Mesendoderm (in vitro differentiated cells): Measurements from ENCODE around the gene ZNHIT3.
A peak's percentile ranks its signal among the peaks of the same experiment; 100 is the strongest.

Experiments used
- DNase-seq: peaks from one replicate; pipeline ENCODE4 v3.0.0; 2013
- H2AK5ac ChIP-seq: 2 replicates; pipeline ENCODE4 v1.6.1; 2013; ENCODE audit warnings: low read length, inconsistent platforms
- H2BK120ac ChIP-seq: 2 replicates; pipeline ENCODE4 v1.6.1; 2013; ENCODE audit warnings: low read depth, mild to moderate bottlenecking, low read length, moderate library complexity, mixed read lengths
- H2BK15ac ChIP-seq: replicated peaks from 2 replicates; pipeline ENCODE4 v1.6.1; 2013; ENCODE audit warnings: low read depth, mild to moderate bottlenecking, moderate library complexity
- H2BK5ac ChIP-seq: 2 replicates; pipeline ENCODE4 v1.6.1; 2013; ENCODE audit warnings: low read length, inconsistent platforms
- H3K18ac ChIP-seq: 2 replicates; pipeline ENCODE4 v1.6.1; 2013; ENCODE audit warnings: mild to moderate bottlenecking, low read length, mixed read lengths
- H3K23ac ChIP-seq: one replicate; pipeline ENCODE4 v1.6.1; 2013; ENCODE audit warnings: low read length
- H3K27ac ChIP-seq: 2 replicates; pipeline ENCODE4 v1.5.1; 2013; ENCODE audit warnings: low read depth, mild to moderate bottlenecking, inconsistent platforms, low read length, moderate library complexity
- H3K27me3 ChIP-seq: 2 replicates; pipeline ENCODE4 v1.6.1; 2013; ENCODE audit warnings: low read length, control low read depth, mild to moderate bottlenecking, inconsistent platforms; ENCODE audit not compliant: insufficient read depth, poor library complexity
- H3K36me3 ChIP-seq: 2 replicates; pipeline ENCODE4 v1.6.1; 2013; ENCODE audit warnings: low read length, inconsistent platforms; ENCODE audit not compliant: control insufficient read depth, insufficient read depth
- H3K4ac ChIP-seq: one replicate; pipeline ENCODE4 v1.6.1; 2013; ENCODE audit warnings: low read depth, mild to moderate bottlenecking, low read length, moderate library complexity
- H3K4me1 ChIP-seq: 2 replicates; pipeline ENCODE4 v1.6.1; 2013; ENCODE audit warnings: low read depth, low read length, inconsistent platforms; ENCODE audit not compliant: control insufficient read depth
- H3K4me2 ChIP-seq: 2 replicates; pipeline ENCODE4 v1.6.1; 2013; ENCODE audit warnings: low read length
- H3K4me3 ChIP-seq: 2 replicates; pipeline ENCODE4 v1.5.1; 2013; ENCODE audit warnings: mild to moderate bottlenecking, low read length
- H3K56ac ChIP-seq: one replicate; pipeline ENCODE4 v1.6.1; 2013; ENCODE audit warnings: low read length
- H3K79me1 ChIP-seq: 2 replicates; pipeline ENCODE4 v1.6.1; 2013; ENCODE audit warnings: low read length, inconsistent platforms
- H3K79me2 ChIP-seq: 2 replicates; pipeline ENCODE4 v1.6.1; 2013; ENCODE audit warnings: mild to moderate bottlenecking, low read length; ENCODE audit not compliant: control insufficient read depth, insufficient read depth
- H3K9ac ChIP-seq: 2 replicates; pipeline ENCODE4 v1.6.1; 2013; ENCODE audit warnings: low read length, inconsistent platforms
- H4K5ac ChIP-seq: one replicate; pipeline ENCODE4 v1.6.1; 2013; ENCODE audit warnings: low read length
- H4K8ac ChIP-seq: one replicate; pipeline ENCODE4 v1.6.1; 2013; ENCODE audit warnings: low read depth, mild to moderate bottlenecking, control low read depth, low read length, moderate library complexity
- WGBS: extraction: QIAGEN DNeasy Blood & Tissue Kit; methylation state at CpG from one replicate; pipeline ENCODE4 v1.1.7; 2013; ENCODE audit warnings: low lambda C conversion rate, missing lambda C conversion rate; ENCODE audit not compliant: insufficient coverage; ENCODE audit errors: extremely low coverage; 5-methylcytosine and 5-hydroxymethylcytosine counted together

Gene ZNHIT3

GRCh38 chr17:36527621-36528250, 41.3 kb downstream of the ZNHIT3 start:
- peaks cover 33% of the 10 kb centered on the region for H3K36me3 ChIP-seq
- no CpG with 5 or more reads among the region's 7 CpGs for WGBS

GRCh38 chr17:36529121-36529520, 42.6 kb downstream of the ZNHIT3 start:
- Histone ChIP-seq H2BK5ac (no peak overlapping the region), H3K36me3 (peaks cover 34% of the 10 kb centered on the region)

More at GRCh38 chr17:36527621-36528250, 41.3 kb downstream of the ZNHIT3 start:
- Histone ChIP-seq H3K9ac (no peak overlapping the region), H3K4me3 (no peak overlapping the region), H3K56ac (no peak overlapping the region), H3K23ac (no peak overlapping the region), H4K5ac (no peak overlapping the region), H3K27ac (no peak overlapping the region), H3K18ac (no peak overlapping the region), H3K4me2 (no peak overlapping the region), H3K27me3 (no peaks in the 10 kb centered on the region), H3K4me1 (no peaks in the 10 kb centered on the region), H2BK5ac (no peak overlapping the region), H2BK15ac (no peak overlapping the region), H3K79me2 (peaks cover 8% of the 10 kb centered on the region), H4K8ac (no peak overlapping the region), H3K4ac (no peak overlapping the region), H2AK5ac (no peak overlapping the region), H2BK120ac (no peak overlapping the region), H3K79me1 (peaks cover 10% of the 10 kb centered on the region)
- no peak for DNase-seq

GRCh38 chr17:36532435-36532975, 46.0 kb downstream of the ZNHIT3 start:
- Histone ChIP-seq H3K4me3 (no peak overlapping the region), H4K8ac (no peak overlapping the region), H2AK5ac (no peak overlapping the region)

More at GRCh38 chr17:36529121-36529520, 42.6 kb downstream of the ZNHIT3 start:
- Histone ChIP-seq H3K4ac (no peak overlapping the region), H3K9ac (no peak overlapping the region), H3K4me2 (no peak overlapping the region), H3K4me1 (peaks cover 4% of the 10 kb centered on the region), H3K79me2 (peaks cover 17% of the 10 kb centered on the region), H2BK120ac (no peak overlapping the region), H4K8ac (no peak overlapping the region), H3K56ac (no peak overlapping the region), H4K5ac (no peak overlapping the region), H3K23ac (no peak overlapping the region), H2BK15ac (no peak overlapping the region), H3K27ac (no peak overlapping the region), H2AK5ac (no peak overlapping the region), H3K4me3 (no peak overlapping the region), H3K79me1 (peaks cover 20% of the 10 kb centered on the region), H3K18ac (no peak overlapping the region), H3K27me3 (no peaks in the 10 kb centered on the region)
- no peak for DNase-seq

GRCh38 chr17:36533935-36534839, 47.7 kb downstream of the ZNHIT3 start:
- no peak overlapping the region for H2BK15ac ChIP-seq
- H2AK5ac ChIP-seq = peak overlapping the region; percentile 6
- H3K4me2 ChIP-seq = peak overlapping the region; percentile 90
- peak overlapping the region; percentile 40 for H3K18ac ChIP-seq
- H2BK5ac ChIP-seq = peak overlapping the region; percentile 7
- H4K5ac ChIP-seq = peak overlapping the region; percentile 77
- H3K4me3 ChIP-seq = peak overlapping the region; percentile 30
- H3K4ac ChIP-seq = peak overlapping the region; percentile 81
- H4K8ac ChIP-seq = no peak overlapping the region
- H3K4me1 ChIP-seq = peaks cover 8% of the 10 kb centered on the region
- H3K79me2 ChIP-seq = peaks cover 23% of the 10 kb centered on the region
- H3K9ac ChIP-seq = peak overlapping the region; percentile 76
- H3K23ac ChIP-seq = no peak overlapping the region
- no CpG with 5 or more reads among the region's 48 CpGs for WGBS
- H3K36me3 ChIP-seq = peaks cover 16% of the 10 kb centered on the region
- H2BK120ac ChIP-seq = no peak overlapping the region
- H3K27me3 ChIP-seq = no peaks in the 10 kb centered on the region
- H3K27ac ChIP-seq = peak overlapping the region; percentile 84
- peak overlapping the region; percentile 88 for H3K56ac ChIP-seq
- peaks cover 23% of the 10 kb centered on the region for H3K79me1 ChIP-seq
- peak; percentile 92 for DNase-seq

More at GRCh38 chr17:36532435-36532975, 46.0 kb downstream of the ZNHIT3 start:
- Histone ChIP-seq H2BK5ac (no peak overlapping the region), H2BK15ac (no peak overlapping the region), H3K4me1 (peaks cover 8% of the 10 kb centered on the region), H3K27ac (no peak overlapping the region), H4K5ac (no peak overlapping the region), H3K23ac (no peak overlapping the region), H3K36me3 (peaks cover 20% of the 10 kb centered on the region), H3K79me1 (peaks cover 22% of the 10 kb centered on the region), H3K4me2 (no peak overlapping the region), H2BK120ac (no peak overlapping the region), H3K9ac (no peak overlapping the region), H3K4ac (no peak overlapping the region), H3K56ac (no peak overlapping the region), H3K27me3 (no peaks in the 10 kb centered on the region), H3K79me2 (peaks cover 23% of the 10 kb centered on the region), H3K18ac (no peak overlapping the region)
- DNase-seq = no peak
- no CpG with 5 or more reads among the region's 2 CpGs for WGBS

GRCh38 chr17:36534840-36535668, 48.6 kb downstream of the ZNHIT3 start, which contains the start of the genes MYO19 and PIGW:
MYO19 (minus strand) TSS chr17:36534868; CDS start chr17:36532538, 2,330 bp downstream.
PIGW (plus strand) TSS chr17:36534987; CDS start chr17:36537102, 2,115 bp downstream.
- no peak within 1 kb of the TSS for H2BK15ac ChIP-seq
- no peak within 1 kb of the TSS for H2BK120ac ChIP-seq
- peak within 1 kb of the TSS; percentile 95 for H3K9ac ChIP-seq
- H3K4me1 ChIP-seq = peaks cover 8% of the 10 kb centered on the region
- H3K4ac ChIP-seq = peak within 1 kb of the TSS; percentile 81
- H3K79me1 ChIP-seq = peaks cover 23% of the 10 kb centered on the region
- H3K56ac ChIP-seq = peak within 1 kb of the TSS; percentile 99
- WGBS = no CpG with 5 or more reads among the region's 83 CpGs
- DNase-seq = peak; percentile 97
- peak within 1 kb of the TSS; percentile 66 for H2AK5ac ChIP-seq
- peaks cover 23% of the 10 kb centered on the region for H3K79me2 ChIP-seq
- H3K4me2 ChIP-seq = peak within 1 kb of the TSS; percentile 90
- no peaks in the 10 kb centered on the region for H3K27me3 ChIP-seq
- peak within 1 kb of the TSS; percentile 91 for H3K4me3 ChIP-seq
- peak within 1 kb of the TSS; percentile 40 for H3K18ac ChIP-seq
- H3K23ac ChIP-seq = peak within 1 kb of the TSS; percentile 68
- peaks cover 12% of the 10 kb centered on the region for H3K36me3 ChIP-seq
- no peak within 1 kb of the TSS for H4K8ac ChIP-seq
- H4K5ac ChIP-seq = peak within 1 kb of the TSS; percentile 77
- peak within 1 kb of the TSS; percentile 84 for H3K27ac ChIP-seq
- H2BK5ac ChIP-seq = peak within 1 kb of the TSS; percentile 76
